GM23338 (cell line): Measurements from ENCODE around the gene RAB40A. TPM values are rescaled to one million over a fixed set of nuclear protein-coding genes. Genes with fewer than 3 reads are reported as not detected.

ENCODE experiments used
- ATAC-seq: fragments of 200-7000 bp; cut with Tn5 transposase; 3 replicates; pipeline ENCODE4 v1.9.1; 2020
- DNase-seq: peaks from one replicate; pipeline ENCODE4 v3.0.0-alpha.2; 2015; ENCODE audit warnings: low spot score
- H2AFZ ChIP-seq: fragments of 200-600 bp; sonication (generic); 2 replicates; pipeline ENCODE4 v1.8.0; 2016; ENCODE audit warnings: antibody characterized with exemption, mild to moderate bottlenecking, moderate library complexity
- H3F3A ChIP-seq: fragments of 200-600 bp; sonication (generic); replicated peaks from 2 replicates; pipeline ENCODE4 v1.8.0; 2017; ENCODE audit warnings: antibody characterized with exemption, mixed run types, low read depth
- H3K27ac ChIP-seq: fragments of 200-600 bp; sonication (generic); 2 replicates; pipeline ENCODE4 v1.6.1; 2016; ENCODE audit warnings: low read depth
- H3K27me3 ChIP-seq: fragments of 200-600 bp; sonication (generic); 2 replicates; pipeline ENCODE4 v1.8.0; 2016; ENCODE audit warnings: mild to moderate bottlenecking, mixed run types, moderate library complexity; ENCODE audit not compliant: insufficient read depth
- H3K36me3 ChIP-seq: fragments of 200-600 bp; sonication (generic); 2 replicates; pipeline ENCODE4 v1.8.0; 2016; ENCODE audit warnings: mild to moderate bottlenecking; ENCODE audit not compliant: insufficient read depth
- H3K4me1 ChIP-seq: fragments of 200-600 bp; sonication (generic); 2 replicates; pipeline ENCODE4 v1.8.0; 2016; ENCODE audit warnings: mild to moderate bottlenecking, moderate library complexity; ENCODE audit not compliant: insufficient read depth
- H3K4me2 ChIP-seq: fragments of 200-600 bp; sonication (generic); 2 replicates; pipeline ENCODE4 v1.7.1; 2017; ENCODE audit warnings: mixed run types
- H3K4me3 ChIP-seq: fragments of 200-600 bp; sonication (generic); 2 replicates; pipeline ENCODE4 v1.6.1; 2016; ENCODE audit warnings: mixed run types
- H3K79me2 ChIP-seq: fragments of 200-600 bp; sonication (generic); replicated peaks from 2 replicates; pipeline ENCODE4 v1.8.0; 2017; ENCODE audit warnings: mild to moderate bottlenecking; ENCODE audit not compliant: insufficient read depth
- H3K9me2 ChIP-seq: fragments of 200-600 bp; sonication (generic); 2 replicates; pipeline ENCODE4 v1.8.0; 2017; ENCODE audit not compliant: insufficient read depth
- H4K20me1 ChIP-seq: fragments of 200-600 bp; sonication (generic); replicated peaks from 2 replicates; pipeline ENCODE4 v1.8.0; 2017; ENCODE audit warnings: mild to moderate bottlenecking; ENCODE audit not compliant: insufficient read depth
- H3K27ac Mint-ChIP-seq: 2 replicates; pipeline ENCODE4 v1.8.0; 2020; ENCODE audit warnings: inconsistent platforms, mild to moderate bottlenecking, moderate library complexity, mixed read lengths
- H3K27me3 Mint-ChIP-seq: 3 replicates; pipeline ENCODE4 v1.8.0; 2022; ENCODE audit warnings: low read depth, mild to moderate bottlenecking, moderate library complexity, mixed read lengths, inconsistent platforms; ENCODE audit not compliant: insufficient read depth, poor library complexity
- H3K36me3 Mint-ChIP-seq: 3 replicates; pipeline ENCODE4 v1.8.0; 2021; ENCODE audit warnings: low read depth, mild to moderate bottlenecking, inconsistent platforms, moderate library complexity, mixed read lengths
- H3K4me1 Mint-ChIP-seq: 3 replicates; pipeline ENCODE4 v1.8.0; 2020; ENCODE audit warnings: mild to moderate bottlenecking, inconsistent platforms, mixed read lengths
- H3K4me3 Mint-ChIP-seq: 3 replicates; pipeline ENCODE4 v1.8.0; 2021; ENCODE audit warnings: moderate library complexity, mild to moderate bottlenecking, inconsistent platforms, mixed read lengths
- H3K9me3 Mint-ChIP-seq: 3 replicates; pipeline ENCODE4 v1.8.0; 2020; ENCODE audit warnings: moderate library complexity, mild to moderate bottlenecking, inconsistent platforms, mixed read lengths
- EZH2 ChIP-seq: fragments of 200-600 bp; sonication (generic); IDR thresholded peaks from one replicate; pipeline ENCODE4 v1.8.0; 2017; ENCODE audit warnings: antibody characterized with exemption, mild to moderate bottlenecking, low read depth; ENCODE audit not compliant: unreplicated experiment
- EZH2phosphoT487 ChIP-seq: fragments of 200-600 bp; sonication (generic); IDR thresholded peaks from one replicate; pipeline ENCODE4 v1.8.1; 2018; ENCODE audit warnings: antibody characterized with exemption; ENCODE audit not compliant: unreplicated experiment
- JUNB ChIP-seq: IDR thresholded peaks from one replicate; pipeline ENCODE4 v1.6.1; 2016; ENCODE audit warnings: antibody characterized with exemption; ENCODE audit not compliant: unreplicated experiment
- NANOG ChIP-seq: IDR thresholded peaks from 2 replicates; pipeline ENCODE4 v1.6.1; 2016; ENCODE audit warnings: antibody characterized with exemption, borderline replicate concordance
- POLR2AphosphoS5 ChIP-seq: IDR thresholded peaks from 2 replicates; pipeline ENCODE4 v1.6.1; 2016; ENCODE audit warnings: antibody characterized with exemption, low read depth
- STAT1 ChIP-seq: IDR thresholded peaks from one replicate; pipeline ENCODE4 v1.6.1; 2016; ENCODE audit warnings: antibody characterized with exemption; ENCODE audit not compliant: unreplicated experiment
- ZNF114 ChIP-seq: fragments of 250-450 bp; sonication (Bioruptor Pico); IDR thresholded peaks from 2 replicates; pipeline ENCODE4 v1.5.0; 2020; ENCODE audit warnings: mild to moderate bottlenecking, moderate library complexity
- ZNF331 ChIP-seq: fragments of 250-450 bp; sonication (Bioruptor Pico); IDR thresholded peaks from 2 replicates; pipeline ENCODE4 v1.5.0; 2020; ENCODE audit warnings: low read depth, mild to moderate bottlenecking, moderate library complexity
- polyA plus RNA-seq: library from polyadenylated mRNA; unstranded; fragments of >200 nt; fragmentation: Nextera tagmentation; extraction: Ambion mirVana; gene quantifications from 2 replicates; pipeline ENCODE4 v1.2.1, GENCODE V29; 2016
- total RNA-seq: library from RNA; depleted of rRNA; stranded (reverse); fragments of >200 nt; shearing (Covaris generic); gene quantifications from 2 replicates; pipeline ENCODE4 v1.2.3, GENCODE V29; 2014
- TF ChIP-seq, protein P1 (sequence below): fragments of 250-450 bp; sonication (Bioruptor Pico); IDR thresholded peaks from 2 replicates; pipeline ENCODE4 v1.5.0; 2020; ENCODE audit warnings: mild to moderate bottlenecking, moderate library complexity
- TF ChIP-seq, protein P2 (sequence below): IDR thresholded peaks from one replicate; pipeline ENCODE4 v1.6.1; 2018; ENCODE audit warnings: antibody characterized with exemption; ENCODE audit not compliant: unreplicated experiment
- TF ChIP-seq, protein P3 (sequence below), 2 experiments: fragments of 200-600 bp in 1 of 2; sonication (generic) in 1 of 2; conservative IDR thresholded peaks; 2 replicates each; pipeline versions ENCODE4 v1.5.1 to v1.6.1; 2016 to 2017; ENCODE audit warnings: antibody characterized with exemption in 2 of 2, low read depth in 2 of 2, mild to moderate bottlenecking in 2 of 2, moderate library complexity in 1 of 2

The RAB40A gene
- total and polyA plus RNA-seq, 2 experiments from 2014 or later, result 2.0 TPM; not detected in 1

DNA sequence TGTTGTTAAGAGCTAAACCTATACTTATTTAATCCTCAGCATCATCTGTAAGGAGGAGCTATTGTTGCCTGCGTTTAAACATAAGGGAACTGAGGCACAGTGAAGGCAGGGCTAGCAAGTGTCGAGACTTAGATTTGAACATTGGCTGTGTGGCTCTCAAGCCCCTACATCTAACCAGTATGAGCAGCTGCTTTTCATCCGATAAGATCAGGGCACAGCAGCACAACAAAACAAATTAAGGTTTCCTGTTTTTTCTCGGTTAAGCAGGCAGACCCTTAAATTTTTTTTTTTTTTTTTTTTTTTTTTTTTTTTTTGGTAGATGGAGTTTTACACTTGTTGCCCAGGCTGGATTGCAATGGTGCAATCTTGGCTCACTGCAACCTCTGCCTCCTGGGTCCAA lies 35.6 kb downstream of the RAB40A start:
- no peak overlapping the region for H3K4me3 Mint-ChIP-seq
- no peaks in the 10 kb centered on the region for H3K4me1 Mint-ChIP-seq
- no peaks in the 10 kb centered on the region for H3K36me3 Mint-ChIP-seq

DNA sequence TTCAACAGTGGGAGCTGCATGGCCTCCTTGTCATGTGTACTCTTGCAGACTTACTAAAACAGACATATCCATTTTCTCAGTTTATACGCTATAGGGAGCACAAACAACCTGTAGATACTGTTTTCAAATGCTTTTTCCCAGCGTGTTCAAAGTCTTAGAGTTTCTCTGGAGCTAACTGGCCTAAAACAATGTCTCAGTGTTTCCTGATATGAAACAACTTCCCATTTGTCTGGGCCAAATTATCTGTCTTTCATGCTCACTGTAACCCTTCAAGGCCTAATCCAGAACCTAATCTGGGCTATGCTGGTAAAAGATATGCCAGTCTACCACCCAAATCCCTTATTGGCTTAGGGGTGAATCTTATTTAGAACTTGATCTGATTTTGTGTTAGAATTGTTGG lies 38.8 kb downstream of the RAB40A start:
- DNase-seq (no peak), ATAC-seq (no peak)
- Mint-ChIP-seq H3K4me3 (no peak overlapping the region), H3K9me3 (no peaks in the 10 kb centered on the region), H3K27me3 (no peaks in the 10 kb centered on the region), H3K27ac (no peak overlapping the region), H3K4me1 (no peaks in the 10 kb centered on the region), H3K36me3 (no peaks in the 10 kb centered on the region)
- H3K36me3 ChIP-seq, result no peaks in the 10 kb centered on the region
- TF ChIP-seq ZNF331 (CRISPR knock-in tag), result no peak
- TF ChIP-seq, protein P1, sequence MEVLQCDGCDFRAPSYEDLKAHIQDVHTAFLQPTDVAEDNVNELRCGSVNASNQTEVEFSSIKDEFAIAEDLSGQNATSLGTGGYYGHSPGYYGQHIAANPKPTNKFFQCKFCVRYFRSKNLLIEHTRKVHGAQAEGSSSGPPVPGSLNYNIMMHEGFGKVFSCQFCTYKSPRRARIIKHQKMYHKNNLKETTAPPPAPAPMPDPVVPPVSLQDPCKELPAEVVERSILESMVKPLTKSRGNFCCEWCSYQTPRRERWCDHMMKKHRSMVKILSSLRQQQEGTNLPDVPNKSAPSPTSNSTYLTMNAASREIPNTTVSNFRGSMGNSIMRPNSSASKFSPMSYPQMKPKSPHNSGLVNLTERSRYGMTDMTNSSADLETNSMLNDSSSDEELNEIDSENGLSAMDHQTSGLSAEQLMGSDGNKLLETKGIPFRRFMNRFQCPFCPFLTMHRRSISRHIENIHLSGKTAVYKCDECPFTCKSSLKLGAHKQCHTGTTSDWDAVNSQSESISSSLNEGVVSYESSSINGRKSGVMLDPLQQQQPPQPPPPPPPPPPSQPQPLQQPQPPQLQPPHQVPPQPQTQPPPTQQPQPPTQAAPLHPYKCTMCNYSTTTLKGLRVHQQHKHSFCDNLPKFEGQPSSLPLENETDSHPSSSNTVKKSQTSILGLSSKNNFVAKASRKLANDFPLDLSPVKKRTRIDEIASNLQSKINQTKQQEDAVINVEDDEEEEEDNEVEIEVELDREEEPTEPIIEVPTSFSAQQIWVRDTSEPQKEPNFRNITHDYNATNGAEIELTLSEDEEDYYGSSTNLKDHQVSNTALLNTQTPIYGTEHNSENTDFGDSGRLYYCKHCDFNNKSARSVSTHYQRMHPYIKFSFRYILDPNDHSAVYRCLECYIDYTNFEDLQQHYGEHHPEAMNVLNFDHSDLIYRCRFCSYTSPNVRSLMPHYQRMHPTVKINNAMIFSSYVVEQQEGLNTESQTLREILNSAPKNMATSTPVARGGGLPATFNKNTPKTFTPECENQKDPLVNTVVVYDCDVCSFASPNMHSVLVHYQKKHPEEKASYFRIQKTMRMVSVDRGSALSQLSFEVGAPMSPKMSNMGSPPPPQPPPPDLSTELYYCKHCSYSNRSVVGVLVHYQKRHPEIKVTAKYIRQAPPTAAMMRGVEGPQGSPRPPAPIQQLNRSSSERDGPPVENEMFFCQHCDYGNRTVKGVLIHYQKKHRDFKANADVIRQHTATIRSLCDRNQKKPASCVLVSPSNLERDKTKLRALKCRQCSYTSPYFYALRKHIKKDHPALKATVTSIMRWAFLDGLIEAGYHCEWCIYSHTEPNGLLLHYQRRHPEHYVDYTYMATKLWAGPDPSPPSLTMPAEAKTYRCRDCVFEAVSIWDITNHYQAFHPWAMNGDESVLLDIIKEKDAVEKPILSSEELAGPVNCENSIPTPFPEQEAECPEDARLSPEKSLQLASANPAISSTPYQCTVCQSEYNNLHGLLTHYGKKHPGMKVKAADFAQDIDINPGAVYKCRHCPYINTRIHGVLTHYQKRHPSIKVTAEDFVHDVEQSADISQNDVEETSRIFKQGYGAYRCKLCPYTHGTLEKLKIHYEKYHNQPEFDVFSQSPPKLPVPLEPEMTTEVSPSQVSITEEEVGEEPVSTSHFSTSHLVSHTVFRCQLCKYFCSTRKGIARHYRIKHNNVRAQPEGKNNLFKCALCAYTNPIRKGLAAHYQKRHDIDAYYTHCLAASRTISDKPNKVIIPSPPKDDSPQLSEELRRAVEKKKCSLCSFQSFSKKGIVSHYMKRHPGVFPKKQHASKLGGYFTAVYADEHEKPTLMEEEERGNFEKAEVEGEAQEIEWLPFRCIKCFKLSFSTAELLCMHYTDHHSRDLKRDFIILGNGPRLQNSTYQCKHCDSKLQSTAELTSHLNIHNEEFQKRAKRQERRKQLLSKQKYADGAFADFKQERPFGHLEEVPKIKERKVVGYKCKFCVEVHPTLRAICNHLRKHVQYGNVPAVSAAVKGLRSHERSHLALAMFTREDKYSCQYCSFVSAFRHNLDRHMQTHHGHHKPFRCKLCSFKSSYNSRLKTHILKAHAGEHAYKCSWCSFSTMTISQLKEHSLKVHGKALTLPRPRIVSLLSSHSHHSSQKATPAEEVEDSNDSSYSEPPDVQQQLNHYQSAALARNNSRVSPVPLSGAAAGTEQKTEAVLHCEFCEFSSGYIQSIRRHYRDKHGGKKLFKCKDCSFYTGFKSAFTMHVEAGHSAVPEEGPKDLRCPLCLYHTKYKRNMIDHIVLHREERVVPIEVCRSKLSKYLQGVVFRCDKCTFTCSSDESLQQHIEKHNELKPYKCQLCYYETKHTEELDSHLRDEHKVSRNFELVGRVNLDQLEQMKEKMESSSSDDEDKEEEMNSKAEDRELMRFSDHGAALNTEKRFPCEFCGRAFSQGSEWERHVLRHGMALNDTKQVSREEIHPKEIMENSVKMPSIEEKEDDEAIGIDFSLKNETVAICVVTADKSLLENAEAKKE, result no peak
- TF ChIP-seq STAT1, result no peak
- TF ChIP-seq POLR2AphosphoS5, result no peak
- TF ChIP-seq EZH2phosphoT487, result no peak
- TF ChIP-seq NANOG, result no peak
- no peak for TF ChIP-seq ZNF114 (CRISPR knock-in tag)
- TF ChIP-seq JUNB, result no peak
- TF ChIP-seq EZH2, result no peak
- TF ChIP-seq, protein P2, sequence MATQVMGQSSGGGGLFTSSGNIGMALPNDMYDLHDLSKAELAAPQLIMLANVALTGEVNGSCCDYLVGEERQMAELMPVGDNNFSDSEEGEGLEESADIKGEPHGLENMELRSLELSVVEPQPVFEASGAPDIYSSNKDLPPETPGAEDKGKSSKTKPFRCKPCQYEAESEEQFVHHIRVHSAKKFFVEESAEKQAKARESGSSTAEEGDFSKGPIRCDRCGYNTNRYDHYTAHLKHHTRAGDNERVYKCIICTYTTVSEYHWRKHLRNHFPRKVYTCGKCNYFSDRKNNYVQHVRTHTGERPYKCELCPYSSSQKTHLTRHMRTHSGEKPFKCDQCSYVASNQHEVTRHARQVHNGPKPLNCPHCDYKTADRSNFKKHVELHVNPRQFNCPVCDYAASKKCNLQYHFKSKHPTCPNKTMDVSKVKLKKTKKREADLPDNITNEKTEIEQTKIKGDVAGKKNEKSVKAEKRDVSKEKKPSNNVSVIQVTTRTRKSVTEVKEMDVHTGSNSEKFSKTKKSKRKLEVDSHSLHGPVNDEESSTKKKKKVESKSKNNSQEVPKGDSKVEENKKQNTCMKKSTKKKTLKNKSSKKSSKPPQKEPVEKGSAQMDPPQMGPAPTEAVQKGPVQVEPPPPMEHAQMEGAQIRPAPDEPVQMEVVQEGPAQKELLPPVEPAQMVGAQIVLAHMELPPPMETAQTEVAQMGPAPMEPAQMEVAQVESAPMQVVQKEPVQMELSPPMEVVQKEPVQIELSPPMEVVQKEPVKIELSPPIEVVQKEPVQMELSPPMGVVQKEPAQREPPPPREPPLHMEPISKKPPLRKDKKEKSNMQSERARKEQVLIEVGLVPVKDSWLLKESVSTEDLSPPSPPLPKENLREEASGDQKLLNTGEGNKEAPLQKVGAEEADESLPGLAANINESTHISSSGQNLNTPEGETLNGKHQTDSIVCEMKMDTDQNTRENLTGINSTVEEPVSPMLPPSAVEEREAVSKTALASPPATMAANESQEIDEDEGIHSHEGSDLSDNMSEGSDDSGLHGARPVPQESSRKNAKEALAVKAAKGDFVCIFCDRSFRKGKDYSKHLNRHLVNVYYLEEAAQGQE, result no peak
- TF ChIP-seq, protein P3, sequence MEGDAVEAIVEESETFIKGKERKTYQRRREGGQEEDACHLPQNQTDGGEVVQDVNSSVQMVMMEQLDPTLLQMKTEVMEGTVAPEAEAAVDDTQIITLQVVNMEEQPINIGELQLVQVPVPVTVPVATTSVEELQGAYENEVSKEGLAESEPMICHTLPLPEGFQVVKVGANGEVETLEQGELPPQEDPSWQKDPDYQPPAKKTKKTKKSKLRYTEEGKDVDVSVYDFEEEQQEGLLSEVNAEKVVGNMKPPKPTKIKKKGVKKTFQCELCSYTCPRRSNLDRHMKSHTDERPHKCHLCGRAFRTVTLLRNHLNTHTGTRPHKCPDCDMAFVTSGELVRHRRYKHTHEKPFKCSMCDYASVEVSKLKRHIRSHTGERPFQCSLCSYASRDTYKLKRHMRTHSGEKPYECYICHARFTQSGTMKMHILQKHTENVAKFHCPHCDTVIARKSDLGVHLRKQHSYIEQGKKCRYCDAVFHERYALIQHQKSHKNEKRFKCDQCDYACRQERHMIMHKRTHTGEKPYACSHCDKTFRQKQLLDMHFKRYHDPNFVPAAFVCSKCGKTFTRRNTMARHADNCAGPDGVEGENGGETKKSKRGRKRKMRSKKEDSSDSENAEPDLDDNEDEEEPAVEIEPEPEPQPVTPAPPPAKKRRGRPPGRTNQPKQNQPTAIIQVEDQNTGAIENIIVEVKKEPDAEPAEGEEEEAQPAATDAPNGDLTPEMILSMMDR (conservative IDR thresholded peaks at IDR 0.05; ENCODE audit: low read depth in 2 of 2), result no peak
- H3K9me2 ChIP-seq, result no peaks in the 10 kb centered on the region
- H3F3A ChIP-seq, result no peaks in the 10 kb centered on the region
- no peaks in the 10 kb centered on the region for H3K79me2 ChIP-seq
- no peaks in the 10 kb centered on the region for H4K20me1 ChIP-seq
- no peaks in the 10 kb centered on the region for H3K4me1 ChIP-seq
- no peak overlapping the region for H3K4me2 ChIP-seq
- H3K27ac ChIP-seq, result no peak overlapping the region
- H3K4me3 ChIP-seq, result no peak overlapping the region
- H2AFZ ChIP-seq, result no peak overlapping the region
- H3K27me3 ChIP-seq, result no peaks in the 10 kb centered on the region

More for the DNA sequence above, 35.6 kb downstream of the RAB40A start:
- Histone ChIP-seq H3K9me2 (no peaks in the 10 kb centered on the region), H3K27ac (no peak overlapping the region), H3K4me2 (no peak overlapping the region), H3K4me3 (no peak overlapping the region), H3K36me3 (no peaks in the 10 kb centered on the region), H3F3A (no peaks in the 10 kb centered on the region), H2AFZ (no peak overlapping the region), H4K20me1 (no peaks in the 10 kb centered on the region), H3K27me3 (no peaks in the 10 kb centered on the region), H3K4me1 (no peaks in the 10 kb centered on the region), H3K79me2 (no peaks in the 10 kb centered on the region)
- H3K9me3 Mint-ChIP-seq, result no peaks in the 10 kb centered on the region
- DNase-seq, result no peak
- TF ChIP-seq EZH2phosphoT487 (no peak), EZH2 (no peak), ZNF114 (CRISPR knock-in tag) (no peak)
- ATAC-seq, result no peak
- no peak overlapping the region for H3K27ac Mint-ChIP-seq
- H3K27me3 Mint-ChIP-seq, result no peaks in the 10 kb centered on the region
